Osteoblast (primary cell): ENCODE data around the gene TRIM51G. TPM values are rescaled to one million over a fixed set of nuclear protein-coding genes. Genes with fewer than 3 reads are reported as not detected.
"Not testable (repeated sequence)": the region's sequence is repeated elsewhere in the genome, so short reads cannot be mapped to it uniquely, and the experiment has no call there.

ENCODE experiments used
- DNase-seq: peaks from one replicate; pipeline ENCODE4 v3.0.0; 2011; ENCODE audit warnings: low spot score, mixed read lengths; ENCODE audit not compliant: insufficient read length; ENCODE audit errors: missing footprints
- H2AFZ ChIP-seq: 2 replicates; pipeline ENCODE4 v1.6.0; 2011; ENCODE audit warnings: mild to moderate bottlenecking, low read length
- H3K27ac ChIP-seq: 2 replicates; pipeline ENCODE4 v1.5.1; 2011; ENCODE audit warnings: mild to moderate bottlenecking, low read depth, low read length, moderate library complexity
- H3K27me3 ChIP-seq: 2 replicates; pipeline ENCODE4 v1.6.0; 2012; ENCODE audit warnings: mild to moderate bottlenecking, control low read depth, inconsistent platforms, low read length, moderate library complexity; ENCODE audit not compliant: insufficient read depth
- H3K36me3 ChIP-seq: 2 replicates; pipeline ENCODE4 v1.5.1; 2011; ENCODE audit warnings: mild to moderate bottlenecking, low read length, control low read depth, moderate library complexity; ENCODE audit not compliant: insufficient read depth
- H3K4me1 ChIP-seq: 2 replicates; pipeline ENCODE4 v1.5.1; 2011; ENCODE audit warnings: mild to moderate bottlenecking, low read length, control low read depth, moderate library complexity; ENCODE audit not compliant: insufficient read depth
- H3K4me2 ChIP-seq: 2 replicates; pipeline ENCODE4 v1.6.0; 2011; ENCODE audit warnings: mild to moderate bottlenecking, low read length; ENCODE audit not compliant: insufficient read depth
- H3K4me3 ChIP-seq: fragments of 200-600 bp; sonication (generic); 3 replicates; pipeline ENCODE4 v1.5.1; 2012; ENCODE audit warnings: mild to moderate bottlenecking, low read length, inconsistent platforms; ENCODE audit not compliant: insufficient read depth
- H3K79me2 ChIP-seq: 2 replicates; pipeline ENCODE4 v1.6.0; 2012; ENCODE audit warnings: mild to moderate bottlenecking, low read length, control low read depth, inconsistent platforms; ENCODE audit not compliant: insufficient read depth
- H3K9me3 ChIP-seq: 2 replicates; pipeline ENCODE4 v1.5.1; 2011; ENCODE audit warnings: low read depth, low read length, control low read depth
- H4K20me1 ChIP-seq: 2 replicates; pipeline ENCODE4 v1.6.0; 2012; ENCODE audit warnings: mild to moderate bottlenecking, low read length, control low read depth; ENCODE audit not compliant: insufficient read depth
- total RNA-seq: library from RNA; depleted of rRNA; stranded (reverse); fragments of >200 nt; gene quantifications from 2 replicates; pipeline ENCODE4 v1.2.3, GENCODE V29; 2012

Gene TRIM51G, protein sequence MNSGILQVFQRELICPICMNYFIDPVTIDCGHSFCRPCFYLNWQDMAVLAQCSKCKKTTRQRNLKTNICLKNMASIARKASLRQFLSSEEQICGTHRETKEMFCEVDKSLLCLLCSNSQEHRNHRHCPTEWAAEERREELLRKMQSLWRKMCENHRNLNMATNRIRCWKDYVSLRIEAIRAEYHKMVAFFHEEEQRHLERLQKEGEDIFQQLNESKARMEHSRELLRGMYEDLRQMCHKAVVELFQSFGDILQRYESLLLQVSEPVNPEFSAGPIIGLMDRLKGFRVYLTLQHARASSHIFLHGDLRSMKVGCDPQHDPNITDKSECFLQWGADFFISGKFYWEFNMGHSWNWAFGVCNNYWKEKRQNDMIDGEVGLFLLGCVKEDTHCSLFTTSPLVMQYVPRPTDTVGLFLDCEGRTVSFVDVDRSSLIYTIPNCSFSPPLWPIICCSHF
- total RNA-seq, result under 0.01 TPM in 1 of 2 replicates, not detected in the other

GRCh38 chr11:48983785-48984184, at the start of gene TRIM51G:
TSS of gene TRIM51G (minus strand) at chr11:48983885. CDS start at chr11:48981695, 2,190 bp downstream.
- H3K27me3 ChIP-seq, H3K4me3 ChIP-seq, H3K4me2 ChIP-seq, H3K79me2 ChIP-seq, H2AFZ ChIP-seq, DNase-seq, H4K20me1 ChIP-seq, H3K4me1 ChIP-seq, H3K36me3 ChIP-seq, H3K9me3 ChIP-seq, H3K27ac ChIP-seq: not testable (repeated sequence)

GRCh38 chr11:49028523-49028922, 44.8 kb upstream of the TRIM51G start, which contains the start of gene TRIM49B:
TSS of gene TRIM49B (plus strand) at chr11:49028823. CDS start at chr11:49031600, 2,777 bp downstream.
- not testable (repeated sequence) for H3K4me3 ChIP-seq, H2AFZ ChIP-seq, H3K4me1 ChIP-seq, H3K36me3 ChIP-seq, H3K27me3 ChIP-seq, H3K4me2 ChIP-seq, H3K9me3 ChIP-seq, H3K27ac ChIP-seq, DNase-seq, H4K20me1 ChIP-seq, H3K79me2 ChIP-seq

DNA sequence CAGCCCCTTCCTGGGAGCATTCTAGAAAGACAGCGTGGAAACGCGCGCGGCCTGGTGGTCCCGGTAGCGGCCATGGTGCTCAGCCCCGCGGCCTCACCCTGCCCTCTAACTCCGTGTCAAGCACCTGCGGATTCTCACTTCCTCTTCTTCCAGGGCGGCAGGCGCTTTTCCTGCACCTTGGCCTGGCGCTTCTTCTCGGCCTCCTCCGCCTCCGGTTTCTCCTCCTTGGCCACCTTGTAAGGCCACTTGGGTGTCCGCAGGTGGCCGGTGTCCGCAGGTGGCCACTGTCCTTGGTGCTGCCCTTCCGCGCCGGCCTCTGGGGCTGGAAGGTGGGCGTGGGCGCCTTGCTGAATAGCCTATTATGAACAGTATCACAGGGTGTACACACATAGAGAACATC, 15.1 kb downstream of the TRIM51G start:
- DNase-seq, H4K20me1 ChIP-seq, H3K9me3 ChIP-seq, H3K27ac ChIP-seq, H3K27me3 ChIP-seq, H3K4me3 ChIP-seq, H3K36me3 ChIP-seq, H3K4me2 ChIP-seq, H2AFZ ChIP-seq, H3K4me1 ChIP-seq, H3K79me2 ChIP-seq: not testable (repeated sequence)

DNA sequence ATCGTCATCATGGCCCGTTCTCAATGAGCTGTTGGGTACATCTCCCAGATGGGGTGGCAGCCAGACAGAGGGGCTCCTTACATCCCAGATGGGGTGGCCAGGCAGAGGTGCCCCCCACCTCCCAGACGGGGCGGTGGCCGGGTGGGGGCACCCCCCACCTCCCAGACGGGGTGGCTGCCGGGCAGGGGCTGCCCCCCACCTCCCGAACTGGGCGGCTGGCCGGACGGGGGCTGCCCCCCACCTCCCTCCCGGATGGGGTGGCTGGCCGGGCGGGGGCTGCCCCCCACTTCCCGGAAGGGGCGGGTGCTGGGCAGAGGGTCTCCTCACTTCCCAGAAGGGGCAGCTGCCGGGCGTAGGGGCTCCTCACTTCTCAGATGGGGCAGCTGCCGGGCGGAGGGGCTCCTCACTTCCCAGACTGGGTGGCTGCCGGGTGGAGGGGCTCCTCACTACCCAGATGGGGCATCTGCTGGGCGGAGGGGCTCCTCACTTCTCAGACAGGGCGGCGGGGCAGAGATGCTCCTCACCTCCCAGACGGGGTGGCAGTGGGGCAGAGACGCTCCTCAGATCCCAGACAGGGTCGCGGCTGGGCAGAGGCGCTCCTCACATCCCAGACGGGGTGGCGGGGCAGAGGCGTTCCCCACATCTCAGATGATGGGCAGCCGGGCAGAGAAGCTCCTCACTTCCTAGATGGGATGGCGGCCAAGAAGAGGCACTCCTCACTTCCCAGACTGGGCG, 28.2 kb downstream of the TRIM51G start:
- H3K27me3 ChIP-seq, H3K4me1 ChIP-seq, H3K27ac ChIP-seq, H2AFZ ChIP-seq, H3K36me3 ChIP-seq, H4K20me1 ChIP-seq, DNase-seq, H3K9me3 ChIP-seq, H3K79me2 ChIP-seq, H3K4me2 ChIP-seq, H3K4me3 ChIP-seq: not testable (repeated sequence)

- not testable (repeated sequence) for H3K4me3 ChIP-seq, H2AFZ ChIP-seq, H3K4me1 ChIP-seq, H3K4me2 ChIP-seq, H3K79me2 ChIP-seq, H3K36me3 ChIP-seq, H4K20me1 ChIP-seq, DNase-seq, H3K27me3 ChIP-seq, H3K9me3 ChIP-seq, H3K27ac ChIP-seq
These were observed 37.9 kb downstream of the TRIM51G start for GRCh38 chr11:48945796-48946195.

Other genes with a start within 250 kb of the TRIM51G start
- not detected in 2 replicates for gene TRIM49B, start 44.9 kb upstream of the TRIM51G start, total RNA-seq
- not detected in 2 replicates for gene TRIM64C, start 75.2 kb upstream of the TRIM51G start, total RNA-seq
- 0.36 TPM in 1 of 2 replicates, not detected in the other for gene FOLH1, start 224.7 kb upstream of the TRIM51G start, total RNA-seq